Measurements from ENCODE around the gene RBCK1. TPM values are rescaled to one million over a fixed set of nuclear protein-coding genes. Genes with fewer than 3 reads are reported as not detected.
"Not testable (repeated sequence)": the region's sequence is repeated elsewhere in the genome, so short reads cannot be mapped to it uniquely, and the experiment has no call there.

RBCK1 gene
- total and polyA plus RNA-seq, 8 donors, result 89.6 to 104 (median 98.7) TPM

- H3K4me1 ChIP-seq, result peaks cover 0 to 22% of the 10 kb centered on the region in 2 donors
- DNase-seq (no peak), ATAC-seq (peak; percentile 7)
- no peaks in the 10 kb centered on the region for H3K27me3 ChIP-seq
- intact Hi-C loops (cut with DNase I), result no loop called here
- TF ChIP-seq CTCF (IDR thresholded peaks at IDR 0.05), result no peak
- H3K9me3 ChIP-seq, result no peaks in the 10 kb centered on the region
- no peak overlapping the region for H3K27ac ChIP-seq
- H3K4me3 ChIP-seq, result peak overlapping the region; percentile 59 to 82
- H3K36me3 ChIP-seq, result peaks cover 0 to under 1% of the 10 kb centered on the region in 2 donors
These were observed 25.6 kb upstream of the RBCK1 start for GRCh38 chr20:382291-383115.

DNA sequence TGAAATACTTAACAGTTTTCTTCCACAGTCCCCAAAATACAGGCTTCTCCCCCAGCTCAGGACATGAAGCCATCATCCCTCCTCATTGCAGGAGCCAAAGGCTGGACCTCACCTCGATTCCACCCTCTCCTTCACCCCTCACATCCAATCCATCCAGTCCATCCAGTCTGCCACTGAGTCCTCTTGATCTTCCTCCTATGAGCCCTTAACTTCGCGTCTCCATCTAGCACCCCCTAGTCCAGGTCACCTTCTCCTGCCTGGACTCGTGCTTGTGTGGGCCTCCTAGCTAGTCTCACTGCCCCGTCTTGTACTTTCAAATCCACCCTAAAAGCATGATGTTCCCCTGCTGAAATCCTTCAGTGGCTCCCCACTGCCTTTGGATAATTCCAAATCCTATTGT is 24.2 kb upstream of the RBCK1 start:
- Histone ChIP-seq H3K36me3 (peaks cover 0 to 14% of the 10 kb centered on the region in 2 donors), H3K27me3 (no peaks in the 10 kb centered on the region), H3K27ac (no peak overlapping the region), H3K4me1 (peaks cover 0 to 22% of the 10 kb centered on the region in 2 donors), H3K4me3 (no peak overlapping the region), H3K9me3 (no peaks in the 10 kb centered on the region)
- no peak for TF ChIP-seq CTCF (IDR thresholded peaks at IDR 0.05)
- DNase-seq (no peak), ATAC-seq (no peak)
- intact Hi-C loops (cut with DNase I), result no loop called here

DNA sequence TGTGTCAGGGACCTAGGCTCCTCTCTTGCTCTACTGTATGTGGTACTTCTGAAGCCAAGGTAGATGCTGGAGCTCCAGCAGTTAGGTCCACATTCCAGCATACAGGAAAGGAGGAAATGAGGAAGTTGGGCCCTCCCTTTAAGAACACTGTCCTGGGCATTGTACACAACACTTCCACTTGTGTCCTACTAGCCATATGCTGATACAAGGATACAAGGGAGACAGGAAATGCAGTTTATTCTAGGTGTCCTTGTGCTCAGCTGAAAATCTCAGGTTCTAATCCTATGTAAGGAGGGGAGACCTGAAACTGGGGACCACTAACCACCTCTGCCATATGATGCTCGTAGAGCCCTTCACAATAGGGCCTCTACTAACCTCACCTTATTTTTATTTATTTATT is 23.4 kb upstream of the RBCK1 start:
- Histone ChIP-seq H3K4me1 (peaks cover 0 to 22% of the 10 kb centered on the region in 2 donors), H3K9me3 (no peaks in the 10 kb centered on the region), H3K27me3 (no peaks in the 10 kb centered on the region), H3K4me3 (no peak overlapping the region), H3K36me3 (peaks cover 0 to 23% of the 10 kb centered on the region in 2 donors), H3K27ac (no peak overlapping the region)
- DNase-seq (no peak), ATAC-seq (no peak)
- no peak for TF ChIP-seq CTCF (IDR thresholded peaks at IDR 0.05)
- intact Hi-C loops (cut with DNase I), result no loop called here

DNA sequence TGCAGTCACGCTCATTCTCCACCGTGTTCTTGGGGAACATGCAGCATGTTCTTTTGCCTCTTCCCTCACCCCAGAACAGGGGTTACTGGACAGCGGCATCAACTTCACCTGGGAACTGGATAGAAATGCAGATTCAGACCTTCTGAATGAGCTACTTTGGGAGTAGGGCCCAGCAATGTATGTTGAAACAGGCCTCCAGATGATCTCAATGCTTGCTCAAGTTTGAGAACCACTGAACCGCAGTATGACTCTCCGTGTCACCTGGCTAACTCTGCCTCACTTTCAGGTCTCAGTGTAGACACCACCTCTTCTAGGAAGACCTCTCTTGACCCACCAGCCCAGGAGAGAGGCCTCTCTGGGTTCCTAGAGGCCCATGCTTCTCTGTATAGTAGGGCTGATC is 22.7 kb upstream of the RBCK1 start:
- no peak overlapping the region for H3K4me3 ChIP-seq
- no peaks in the 10 kb centered on the region for H3K9me3 ChIP-seq
- ATAC-seq, result no peak
- H3K4me1 ChIP-seq, result peaks cover 0 to 16% of the 10 kb centered on the region in 2 donors
- intact Hi-C loops (cut with DNase I), result no loop called here
- no peaks in the 10 kb centered on the region for H3K27me3 ChIP-seq
- TF ChIP-seq CTCF (IDR thresholded peaks at IDR 0.05), result no peak
- H3K36me3 ChIP-seq, result peaks cover 0 to 30% of the 10 kb centered on the region in 2 donors
- no peak overlapping the region for H3K27ac ChIP-seq
- no peak for DNase-seq

DNA sequence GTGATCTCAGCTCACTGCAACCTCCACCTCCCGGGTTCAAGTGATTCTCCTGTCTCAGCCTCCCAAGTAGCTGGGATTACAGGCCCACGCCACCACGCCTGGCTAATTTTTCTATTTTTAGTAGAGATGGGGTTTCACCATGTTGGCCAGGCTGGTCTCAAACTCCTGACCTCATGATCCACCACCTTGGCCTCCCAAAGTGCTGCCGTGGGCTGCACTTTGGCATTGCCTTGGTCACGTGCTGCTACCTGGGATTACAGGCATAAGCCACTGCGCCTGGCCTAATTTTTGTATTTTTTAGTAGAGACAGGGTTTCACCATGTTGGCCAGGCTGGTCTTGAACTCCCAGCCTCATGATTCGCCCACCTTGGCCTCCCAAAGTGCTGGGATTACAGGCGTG is 21.5 kb upstream of the RBCK1 start:
- ATAC-seq; intact Hi-C loops (cut with DNase I); DNase-seq: not testable (repeated sequence)

More for the DNA sequence above, 21.5 kb upstream of the RBCK1 start:
- H3K4me1 ChIP-seq, result peaks cover 0 to 10% of the 10 kb centered on the region in 2 donors
- H3K4me3 ChIP-seq, H3K9me3 ChIP-seq, H3K27me3 ChIP-seq, H3K27ac ChIP-seq: not testable (repeated sequence)
- H3K36me3 ChIP-seq, result peaks cover 0 to 42% of the 10 kb centered on the region in 2 donors

Data from left lung (tissue), 10 donors.